Measurements from ENCODE around the gene COL4A1. TPM values are rescaled to one million over a fixed set of nuclear protein-coding genes. Genes with fewer than 3 reads are reported as not detected.

The COL4A1 gene
- total RNA-seq, 1 donor from 2014 or later, result 756 TPM

GRCh38 chr13:110108348-110109139, 198.4 kb downstream of the COL4A1 start:
- H3K27ac ChIP-seq, result peak overlapping the region; percentile 43 to 44
- intact Hi-C loops (cut with DNase I), result loop anchor here (1.0 to 5.0 kb wide), 6 partner anchors 86 to 1148 kb away; partner anchors contain the start of gene IRS2
- peak in 1 of 2 donors; percentile 88 for DNase-seq (ENCODE audit: low spot score in 2 of 2)

DNA sequence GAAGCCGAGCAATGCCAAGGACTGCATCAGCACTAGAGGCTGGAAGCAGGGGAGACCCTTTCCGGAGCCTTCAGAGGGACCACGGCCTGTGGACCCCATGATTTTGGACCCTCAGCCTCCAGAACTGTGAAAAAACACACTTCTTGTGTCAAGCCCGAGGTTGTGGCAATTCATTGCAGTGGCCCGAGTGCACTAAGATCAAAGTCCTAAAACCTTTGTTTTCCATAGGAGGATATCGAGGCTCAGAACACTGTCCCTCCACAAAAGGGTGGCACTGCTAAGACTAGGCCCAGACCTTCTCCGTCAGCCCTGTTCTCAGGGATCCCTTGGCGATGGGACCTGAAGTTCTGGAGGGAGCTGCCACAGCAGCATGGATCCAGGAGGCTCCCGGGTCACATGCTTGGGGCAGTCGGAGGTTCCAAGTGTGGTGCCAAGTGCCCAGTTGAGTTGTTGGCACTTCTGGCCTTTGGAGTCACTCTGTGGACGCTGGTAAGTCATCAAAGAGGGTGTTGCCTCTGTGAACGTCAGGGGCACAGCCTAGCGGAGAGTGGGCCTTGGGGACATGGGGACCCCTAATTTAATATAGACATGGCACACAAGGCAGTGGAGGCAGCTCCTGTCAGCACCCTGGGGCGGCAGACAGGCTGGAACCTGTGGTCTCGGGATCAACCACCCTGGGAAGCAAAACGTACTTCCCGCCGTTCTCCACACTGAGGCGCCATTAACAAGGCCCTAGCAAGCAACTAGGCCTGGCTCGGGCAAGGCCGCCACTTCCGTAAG, 199.2 kb downstream of the COL4A1 start:
- Histone ChIP-seq H3K36me3 (no peaks in the 10 kb centered on the region), H3K4me1 (peaks cover 0 to 24% of the 10 kb centered on the region in 2 donors), H3K4me3 (no peak overlapping the region), H3K9me3 (no peaks in the 10 kb centered on the region), H3K27ac (peak overlapping the region; percentile 61 to 63), H3K27me3 (no peaks in the 10 kb centered on the region)
- intact Hi-C loops (cut with DNase I), result loop anchor here (2.0 to 5.0 kb wide), 5 partner anchors 85 to 1147 kb away; partner anchors contain the start of gene IRS2
- no peak for DNase-seq (ENCODE audit: low spot score in 2 of 2)
- TF ChIP-seq, protein P1, sequence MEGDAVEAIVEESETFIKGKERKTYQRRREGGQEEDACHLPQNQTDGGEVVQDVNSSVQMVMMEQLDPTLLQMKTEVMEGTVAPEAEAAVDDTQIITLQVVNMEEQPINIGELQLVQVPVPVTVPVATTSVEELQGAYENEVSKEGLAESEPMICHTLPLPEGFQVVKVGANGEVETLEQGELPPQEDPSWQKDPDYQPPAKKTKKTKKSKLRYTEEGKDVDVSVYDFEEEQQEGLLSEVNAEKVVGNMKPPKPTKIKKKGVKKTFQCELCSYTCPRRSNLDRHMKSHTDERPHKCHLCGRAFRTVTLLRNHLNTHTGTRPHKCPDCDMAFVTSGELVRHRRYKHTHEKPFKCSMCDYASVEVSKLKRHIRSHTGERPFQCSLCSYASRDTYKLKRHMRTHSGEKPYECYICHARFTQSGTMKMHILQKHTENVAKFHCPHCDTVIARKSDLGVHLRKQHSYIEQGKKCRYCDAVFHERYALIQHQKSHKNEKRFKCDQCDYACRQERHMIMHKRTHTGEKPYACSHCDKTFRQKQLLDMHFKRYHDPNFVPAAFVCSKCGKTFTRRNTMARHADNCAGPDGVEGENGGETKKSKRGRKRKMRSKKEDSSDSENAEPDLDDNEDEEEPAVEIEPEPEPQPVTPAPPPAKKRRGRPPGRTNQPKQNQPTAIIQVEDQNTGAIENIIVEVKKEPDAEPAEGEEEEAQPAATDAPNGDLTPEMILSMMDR (IDR thresholded peaks at IDR 0.05), result peak in 1 of 3 experiments; percentile 11

More at GRCh38 chr13:110108348-110109139, 198.4 kb downstream of the COL4A1 start:
- Histone ChIP-seq H3K36me3 (no peaks in the 10 kb centered on the region), H3K4me1 (peaks cover 0 to 24% of the 10 kb centered on the region in 2 donors), H3K9me3 (no peaks in the 10 kb centered on the region), H3K4me3 (no peak overlapping the region), H3K27me3 (no peaks in the 10 kb centered on the region)
- TF ChIP-seq, protein P1 (IDR thresholded peaks at IDR 0.05), result peak; percentile 69 to 77 (median 69)

- H3K27ac ChIP-seq, result peak overlapping the region; percentile 61 to 63
- H3K36me3 ChIP-seq, result no peaks in the 10 kb centered on the region
- peaks cover 0 to 24% of the 10 kb centered on the region in 2 donors for H3K4me1 ChIP-seq
- no peak overlapping the region for H3K4me3 ChIP-seq
- no peaks in the 10 kb centered on the region for H3K27me3 ChIP-seq
- TF ChIP-seq, protein P1 (IDR thresholded peaks at IDR 0.05), result no peak
- no peaks in the 10 kb centered on the region for H3K9me3 ChIP-seq
- intact Hi-C loops (cut with DNase I), result loop anchor here (5.0 kb wide), 2 partner anchors 84 to 849 kb away; no protein-coding TSS in a partner anchor
- DNase-seq (ENCODE audit: low spot score in 2 of 2), result no peak
These were observed 200.2 kb downstream of the COL4A1 start for GRCh38 chr13:110106726-110107125.

GRCh38 chr13:110105136-110105535, 201.8 kb downstream of the COL4A1 start:
- intact Hi-C loops (cut with DNase I), result loop anchor here (5.0 kb wide), 2 partner anchors 83 to 848 kb away; no protein-coding TSS in a partner anchor
- H3K4me1 ChIP-seq, result peaks cover 0 to 22% of the 10 kb centered on the region in 2 donors
- H3K36me3 ChIP-seq, result no peaks in the 10 kb centered on the region
- no peak for DNase-seq (ENCODE audit: low spot score in 2 of 2)
- no peaks in the 10 kb centered on the region for H3K9me3 ChIP-seq
- H3K27me3 ChIP-seq, result no peaks in the 10 kb centered on the region
- TF ChIP-seq, protein P1 (IDR thresholded peaks at IDR 0.05), result no peak
- H3K4me3 ChIP-seq, result no peak overlapping the region
- no peak overlapping the region for H3K27ac ChIP-seq

DNA sequence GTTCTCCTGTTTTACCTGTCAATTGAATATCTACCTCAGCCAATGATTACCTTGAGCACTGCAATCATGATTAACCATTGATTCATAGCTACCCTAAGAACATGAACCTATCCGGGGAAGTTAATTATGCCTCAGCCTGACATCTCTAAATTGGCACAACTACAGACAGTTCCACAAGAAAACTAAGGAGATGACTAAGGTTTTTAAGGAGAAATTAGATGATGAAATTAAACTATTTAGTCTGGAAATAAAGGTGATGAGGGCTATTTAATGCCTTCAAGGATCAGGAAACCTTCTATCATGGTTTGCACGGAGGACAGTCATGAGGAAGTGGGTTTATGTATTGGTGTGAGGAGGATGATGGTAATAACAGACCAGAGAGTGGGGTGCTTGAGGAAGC, 203.4 kb downstream of the COL4A1 start:
- no peak overlapping the region for H3K4me3 ChIP-seq
- no peaks in the 10 kb centered on the region for H3K27me3 ChIP-seq
- no peak overlapping the region for H3K27ac ChIP-seq
- peaks cover 0 to 12% of the 10 kb centered on the region in 2 donors for H3K4me1 ChIP-seq
- TF ChIP-seq, protein P1 (IDR thresholded peaks at IDR 0.05), result no peak
- no peak for DNase-seq (ENCODE audit: low spot score in 2 of 2)
- peaks cover 0 to 4% of the 10 kb centered on the region in 2 donors for H3K9me3 ChIP-seq
- intact Hi-C loops (cut with DNase I), result no loop called here
- H3K36me3 ChIP-seq, result no peaks in the 10 kb centered on the region

Measured in ascending aorta (tissue), 2 donors.